Uterus (tissue), 2 donors: ENCODE results near the gene LOXL1.

Experiments used
- POLR2A ChIP-seq, 2 donors: fragments of 450-650 bp; IDR thresholded peaks; one replicate each; pipeline ENCODE4 v1.6.1; 2016; ENCODE audit warnings: antibody characterized with exemption in 2 of 2, mild to moderate bottlenecking in 1 of 2, moderate library complexity in 1 of 2
- TF ChIP-seq, protein P1 (sequence below), 4 experiments: fragments of 200-600 bp in 2 of 4; fragments of 450-650 bp in 2 of 4; sonication (generic) in 2 of 4; IDR thresholded peaks; one replicate each; pipeline ENCODE4 v1.5.1; 2016 to 2019; ENCODE audit warnings: antibody characterized with exemption in 4 of 4, mild to moderate bottlenecking in 2 of 4, moderate library complexity in 1 of 4

DNA sequence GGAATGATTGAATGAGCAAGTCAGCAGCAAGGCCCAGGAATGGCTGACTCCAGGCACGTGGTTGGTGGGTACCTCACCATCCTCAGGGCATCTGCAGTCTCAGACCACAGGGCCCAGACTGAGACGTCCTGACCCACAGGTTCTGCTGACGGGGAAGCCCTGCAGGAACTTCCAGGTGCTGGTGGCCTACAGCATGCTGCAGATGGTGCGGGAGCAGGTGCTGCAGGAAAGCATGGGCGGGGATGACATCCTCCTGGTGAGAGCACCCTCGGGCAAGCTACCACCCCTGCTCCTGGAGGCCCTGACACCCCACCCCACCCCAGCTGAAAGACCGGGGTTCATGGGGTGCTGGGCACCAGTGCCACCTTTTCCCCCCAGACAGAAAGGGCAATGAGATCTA, 38.8 kb upstream of the LOXL1 start:
- TF ChIP-seq, protein P1, sequence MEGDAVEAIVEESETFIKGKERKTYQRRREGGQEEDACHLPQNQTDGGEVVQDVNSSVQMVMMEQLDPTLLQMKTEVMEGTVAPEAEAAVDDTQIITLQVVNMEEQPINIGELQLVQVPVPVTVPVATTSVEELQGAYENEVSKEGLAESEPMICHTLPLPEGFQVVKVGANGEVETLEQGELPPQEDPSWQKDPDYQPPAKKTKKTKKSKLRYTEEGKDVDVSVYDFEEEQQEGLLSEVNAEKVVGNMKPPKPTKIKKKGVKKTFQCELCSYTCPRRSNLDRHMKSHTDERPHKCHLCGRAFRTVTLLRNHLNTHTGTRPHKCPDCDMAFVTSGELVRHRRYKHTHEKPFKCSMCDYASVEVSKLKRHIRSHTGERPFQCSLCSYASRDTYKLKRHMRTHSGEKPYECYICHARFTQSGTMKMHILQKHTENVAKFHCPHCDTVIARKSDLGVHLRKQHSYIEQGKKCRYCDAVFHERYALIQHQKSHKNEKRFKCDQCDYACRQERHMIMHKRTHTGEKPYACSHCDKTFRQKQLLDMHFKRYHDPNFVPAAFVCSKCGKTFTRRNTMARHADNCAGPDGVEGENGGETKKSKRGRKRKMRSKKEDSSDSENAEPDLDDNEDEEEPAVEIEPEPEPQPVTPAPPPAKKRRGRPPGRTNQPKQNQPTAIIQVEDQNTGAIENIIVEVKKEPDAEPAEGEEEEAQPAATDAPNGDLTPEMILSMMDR (IDR thresholded peaks at IDR 0.05): no peak
- no peak for TF ChIP-seq POLR2A (IDR thresholded peaks at IDR 0.05)
